B cell (primary cell): Measurements from ENCODE around the gene ANKRD42. TPM values are rescaled to one million over a fixed set of nuclear protein-coding genes. Genes with fewer than 3 reads are reported as not detected.

Experiments used
- ATAC-seq: fragments of 200-7000 bp; cut with Tn5 transposase; one replicate; pipeline ENCODE4 v1.10.0; 2021; ENCODE audit warnings: low read depth, mild to moderate bottlenecking, moderate number of reproducible peaks, moderate library complexity
- CTCF ChIA-PET: fragments of 350-600 bp; sonication (Branson Sonifier 250); formaldehyde crosslinking; loops from one replicate; lab custom pipeline; 2021; ENCODE audit warnings: antibody characterized with exemption, inconsistent platforms; lab: Charles Lee
- POLR2A ChIA-PET: fragments of 350-600 bp; sonication (Branson Sonifier 250); formaldehyde crosslinking; loops from one replicate; lab custom pipeline; 2021; ENCODE audit warnings: antibody characterized with exemption; lab: Charles Lee
- DNase-seq: peaks from one replicate; pipeline ENCODE4 v3.0.0; 2013
- H2AFZ ChIP-seq: 2 replicates; pipeline ENCODE4 v1.6.1; 2012; ENCODE audit warnings: mild to moderate bottlenecking, low read depth, low read length; ENCODE audit not compliant: insufficient read depth, poor library complexity, severe bottlenecking
- H3K27ac ChIP-seq, 2 donors: 1 replicate in 1 of 2; 2 replicates in 1 of 2; pipeline ENCODE4 v1.5.1; 2012 to 2013; ENCODE audit warnings: low read length in 2 of 2, mild to moderate bottlenecking in 2 of 2, moderate library complexity in 1 of 2
- H3K27me3 ChIP-seq, 4 experiments: fragments of 200-600 bp in 1 of 4; sonication (generic) in 1 of 4; replicated peaks in 1 of 4; 1 replicate in 2 of 4; 2 replicates in 2 of 4; pipeline versions ENCODE4 v1.6.1 to v1.7.0; 2013 to 2016; ENCODE audit warnings: low read length in 3 of 4, mild to moderate bottlenecking in 2 of 4, mixed read lengths in 1 of 4, moderate library complexity in 1 of 4; ENCODE audit not compliant: insufficient read depth in 4 of 4, control insufficient read depth in 3 of 4; ENCODE audit errors: control extremely low read depth in 1 of 4
- H3K36me3 ChIP-seq, 2 experiments: replicated peaks in 1 of 2; 1 replicate in 1 of 2; 2 replicates in 1 of 2; pipeline versions ENCODE4 v1.6.1 to v1.7.1; 2013; ENCODE audit warnings: low read length in 1 of 2; ENCODE audit not compliant: insufficient read depth in 2 of 2, control insufficient read depth in 1 of 2; ENCODE audit errors: control extremely low read depth in 1 of 2, extremely low read depth in 1 of 2
- H3K4me1 ChIP-seq, 2 donors: fragments of 200-600 bp in 1 of 2; sonication (generic) in 1 of 2; 1 replicate in 1 of 2; 2 replicates in 1 of 2; pipeline versions ENCODE4 v1.5.1 to v1.6.1; 2013 to 2017; ENCODE audit warnings: low read length in 2 of 2; ENCODE audit not compliant: control insufficient read depth in 2 of 2, insufficient read depth in 2 of 2
- H3K4me2 ChIP-seq: replicated peaks from 2 replicates; pipeline ENCODE3; 2012; ENCODE audit warnings: mild to moderate bottlenecking, low read depth, low read length; ENCODE audit not compliant: poor library complexity, severe bottlenecking
- H3K4me3 ChIP-seq, 5 experiments: fragments of 200-600 bp in 1 of 5; sonication (generic) in 1 of 5; 1 replicate in 3 of 5; 2 replicates in 2 of 5; pipeline versions ENCODE4 v1.5.1 to v1.7.0; 2011 to 2016; ENCODE audit warnings: low read length in 4 of 5, mild to moderate bottlenecking in 4 of 5, low read depth in 2 of 5, control low read depth in 1 of 5, moderate library complexity in 1 of 5; ENCODE audit not compliant: insufficient read depth in 1 of 5; ENCODE audit errors: control extremely low read depth in 1 of 5, extremely low read depth in 1 of 5
- H3K79me2 ChIP-seq: fragments of 200-600 bp; sonication (generic); one replicate; pipeline ENCODE4 v1.6.0; 2016; ENCODE audit warnings: low read length; ENCODE audit not compliant: control insufficient read depth, insufficient read depth
- H3K9ac ChIP-seq: fragments of 200-600 bp; sonication (generic); 2 replicates; pipeline ENCODE4 v1.6.1; 2017; ENCODE audit warnings: mild to moderate bottlenecking, low read length, moderate library complexity
- H3K9me3 ChIP-seq, 3 donors: one replicate each; pipeline versions ENCODE4 v1.6.1 to v1.7.1; 2013; ENCODE audit warnings: low read length in 2 of 3; ENCODE audit not compliant: control insufficient read depth in 2 of 3, insufficient read depth in 1 of 3; ENCODE audit errors: control extremely low read depth in 1 of 3
- H4K20me1 ChIP-seq: 2 replicates; pipeline ENCODE4 v1.6.0; 2012; ENCODE audit warnings: mild to moderate bottlenecking, low read length; ENCODE audit not compliant: insufficient read depth, control insufficient read depth, poor library complexity, severe bottlenecking
- H3K27ac Mint-ChIP-seq: one replicate; pipeline ENCODE4 v1.8.0; 2021; ENCODE audit warnings: mixed read lengths
- H3K27me3 Mint-ChIP-seq: one replicate; pipeline ENCODE4 v1.8.0; 2021; ENCODE audit warnings: mixed read lengths
- H3K4me1 Mint-ChIP-seq: one replicate; pipeline ENCODE4 v1.8.0; 2021; ENCODE audit warnings: mixed read lengths
- H3K4me3 Mint-ChIP-seq: one replicate; pipeline ENCODE4 v1.8.0; 2021; ENCODE audit warnings: mixed read lengths
- H3K9me3 Mint-ChIP-seq: one replicate; pipeline ENCODE4 v1.8.0; 2022; ENCODE audit warnings: mixed read lengths; ENCODE audit not compliant: insufficient read depth
- EZH2 ChIP-seq: IDR thresholded peaks from 2 replicates; pipeline ENCODE4 v1.6.1; 2012; ENCODE audit warnings: borderline replicate concordance, low read depth, mild to moderate bottlenecking, moderate library complexity, low read length; ENCODE audit not compliant: insufficient read depth, poor library complexity, severe bottlenecking
- WGBS: methylation state at CpG from one replicate; pipeline ENCODE4 v1.1.5; 2013; ENCODE audit warnings: missing lambda C conversion rate; ENCODE audit not compliant: insufficient coverage; 5-methylcytosine and 5-hydroxymethylcytosine counted together
- intact Hi-C: fragments of 100-400 bp; cut with micrococcal nuclease; formaldehyde crosslinking; loops from one replicate; pipeline ENCODE4 v1.10.0; 2022
- polyA plus RNA-seq: library from polyadenylated mRNA; depleted of rRNA; stranded (reverse); fragments of >200 nt; gene quantifications from 2 replicates; pipeline ENCODE4 v1.2.3, GENCODE V29; 2012
- total RNA-seq, 2 donors: library from RNA; stranded (reverse); fragments of 120-200 nt in 1 of 2; gene quantifications; 1 replicate in 1 of 2; 2 replicates in 1 of 2; pipeline versions ENCODE4 v1.2.3 to v1.2.4, GENCODE V29; 2013 to 2022
- TF ChIP-seq, protein P1 (sequence below): fragments of 200-600 bp; IDR thresholded peaks from one replicate; pipeline ENCODE4 v1.8.0; 2022; ENCODE audit warnings: antibody characterized with exemption, mild to moderate bottlenecking

ANKRD42 gene
- total and polyA plus RNA-seq, 2 donors (not counting 1 experiment from before 2014, with no cell fraction given), result 4.1 to 13.3 TPM

DNA sequence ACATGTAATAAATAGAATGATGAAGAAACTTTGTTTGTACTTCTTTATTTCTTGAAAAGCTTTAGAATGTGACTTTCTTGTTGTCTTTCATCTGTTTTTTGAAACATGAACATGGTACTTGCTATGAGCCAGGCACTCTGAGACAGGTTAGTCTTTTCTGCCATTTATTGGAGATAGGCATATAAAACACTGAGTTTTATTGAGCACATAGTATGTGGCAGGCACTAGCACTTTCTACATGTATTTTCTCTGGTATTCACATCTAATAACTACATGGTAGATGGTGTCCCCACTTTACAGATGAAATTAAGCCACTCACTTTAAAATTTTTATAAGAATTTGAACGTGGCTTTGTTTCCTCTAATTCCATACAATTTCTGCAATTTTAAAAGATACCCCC lies 7.7 kb upstream of the ANKRD42 start:
- CTCF ChIA-PET, result no interaction called here
- no peak overlapping the region for H3K27ac Mint-ChIP-seq
- Histone ChIP-seq H3K9me3 (no peaks in the 10 kb centered on the region), H3K36me3 (peaks cover 20 to 62% of the 10 kb centered on the region in 2 experiments), H2AFZ (no peak overlapping the region), H3K79me2 (peaks cover 13% of the 10 kb centered on the region), H3K9ac (no peak overlapping the region), H3K27me3 (no peaks in the 10 kb centered on the region), H3K4me2 (no peak overlapping the region), H3K27ac (peak overlapping the region in 1 of 2 donors; percentile 39), H3K4me1 (peaks cover 3 to 5% of the 10 kb centered on the region in 2 donors), H3K4me3 (no peak overlapping the region), H4K20me1 (peaks cover 12% of the 10 kb centered on the region)
- ATAC-seq (no peak), DNase-seq (no peak)
- H3K4me3 Mint-ChIP-seq, result no peak overlapping the region
- WGBS, result no CpG with 5 or more reads among the region's 1 CpG
- no peak for TF ChIP-seq EZH2
- TF ChIP-seq, protein P1, sequence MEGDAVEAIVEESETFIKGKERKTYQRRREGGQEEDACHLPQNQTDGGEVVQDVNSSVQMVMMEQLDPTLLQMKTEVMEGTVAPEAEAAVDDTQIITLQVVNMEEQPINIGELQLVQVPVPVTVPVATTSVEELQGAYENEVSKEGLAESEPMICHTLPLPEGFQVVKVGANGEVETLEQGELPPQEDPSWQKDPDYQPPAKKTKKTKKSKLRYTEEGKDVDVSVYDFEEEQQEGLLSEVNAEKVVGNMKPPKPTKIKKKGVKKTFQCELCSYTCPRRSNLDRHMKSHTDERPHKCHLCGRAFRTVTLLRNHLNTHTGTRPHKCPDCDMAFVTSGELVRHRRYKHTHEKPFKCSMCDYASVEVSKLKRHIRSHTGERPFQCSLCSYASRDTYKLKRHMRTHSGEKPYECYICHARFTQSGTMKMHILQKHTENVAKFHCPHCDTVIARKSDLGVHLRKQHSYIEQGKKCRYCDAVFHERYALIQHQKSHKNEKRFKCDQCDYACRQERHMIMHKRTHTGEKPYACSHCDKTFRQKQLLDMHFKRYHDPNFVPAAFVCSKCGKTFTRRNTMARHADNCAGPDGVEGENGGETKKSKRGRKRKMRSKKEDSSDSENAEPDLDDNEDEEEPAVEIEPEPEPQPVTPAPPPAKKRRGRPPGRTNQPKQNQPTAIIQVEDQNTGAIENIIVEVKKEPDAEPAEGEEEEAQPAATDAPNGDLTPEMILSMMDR, result no peak
- peaks cover 6% of the 10 kb centered on the region for H3K4me1 Mint-ChIP-seq
- POLR2A ChIA-PET, result interaction anchor here (0.6 kb wide), 1 partner anchor 177 kb away, joined by 5 read pairs; no protein-coding TSS in a partner anchor
- H3K27me3 Mint-ChIP-seq, result no peaks in the 10 kb centered on the region
- intact Hi-C loops, result no loop called here
- no peaks in the 10 kb centered on the region for H3K9me3 Mint-ChIP-seq

GRCh38 chr11:83187465-83187864 lies 6.0 kb upstream of the ANKRD42 start:
- Mint-ChIP-seq H3K9me3 (no peaks in the 10 kb centered on the region), H3K4me1 (peaks cover 6% of the 10 kb centered on the region), H3K4me3 (no peak overlapping the region), H3K27me3 (no peaks in the 10 kb centered on the region), H3K27ac (no peak overlapping the region)
- Histone ChIP-seq H3K27me3 (no peaks in the 10 kb centered on the region), H3K36me3 (peaks cover 12 to 52% of the 10 kb centered on the region in 2 experiments), H3K9ac (no peak overlapping the region), H2AFZ (no peak overlapping the region), H3K4me1 (peaks cover 3 to 5% of the 10 kb centered on the region in 2 donors), H3K27ac (peak overlapping the region in 1 of 2 donors; percentile 60), H3K9me3 (no peaks in the 10 kb centered on the region), H3K4me2 (no peak overlapping the region), H3K4me3 (no peak overlapping the region), H4K20me1 (peaks cover 6% of the 10 kb centered on the region), H3K79me2 (peaks cover 16% of the 10 kb centered on the region)
- no peak for DNase-seq
- CTCF ChIA-PET, result no interaction called here
- POLR2A ChIA-PET, result no interaction called here
- intact Hi-C loops, result no loop called here
- no peak for ATAC-seq
- TF ChIP-seq EZH2, result no peak
- TF ChIP-seq, protein P1, result no peak
- 93% methylated on average over 3 of the region's 4 CpGs for WGBS
